Panc1 (cell line): Measurements from ENCODE around the gene GPHN. TPM values are rescaled to one million over a fixed set of nuclear protein-coding genes. Genes with fewer than 3 reads are reported as not detected.
"Not testable (repeated sequence)": the region's sequence is repeated elsewhere in the genome, so short reads cannot be mapped to it uniquely, and the experiment has no call there.

Experiments
- ATAC-seq: fragments of 200-7000 bp; cut with Tn5 transposase; 2 replicates; pipeline ENCODE4 v1.9.1; 2020; ENCODE audit warnings: mild to moderate bottlenecking, moderate library complexity
- BruUV-seq: library from RNA; stranded (reverse); fragments of 400-500 nt; replicated peaks from 2 replicates; lab custom pipeline; 2021; lab: Mats Ljungman, UMichigan
- CTCF ChIA-PET: fragments of 300-600 bp; sonication (Branson Sonifier 250); formaldehyde crosslinking; loops from one replicate; lab custom pipeline; 2022; ENCODE audit warnings: antibody characterized with exemption; lab: Charles Lee
- POLR2A ChIA-PET: fragments of 300-600 bp; sonication (Branson Sonifier 250); formaldehyde crosslinking; loops from one replicate; lab custom pipeline; 2022; ENCODE audit warnings: antibody characterized with exemption; lab: Charles Lee
- DNase-seq: peaks from one replicate; pipeline ENCODE4 v3.0.0-alpha.2; 2010; ENCODE audit warnings: low read depth, low spot score
- H3K27ac ChIP-seq: 2 replicates; pipeline ENCODE4 v1.5.1; 2011; ENCODE audit warnings: mild to moderate bottlenecking, low read length, inconsistent platforms
- H3K27me3 ChIP-seq: fragments of 200-500 bp; sonication (Bioruptor generic); 2 replicates; pipeline ENCODE4 v1.6.0; 2014; ENCODE audit warnings: low read length, inconsistent platforms; ENCODE audit not compliant: control insufficient read depth, insufficient read depth
- H3K36me3 ChIP-seq: fragments of 200-500 bp; sonication (Bioruptor generic); 2 replicates; pipeline ENCODE4 v1.5.1; 2014; ENCODE audit warnings: inconsistent platforms, mild to moderate bottlenecking, low read length, moderate library complexity; ENCODE audit not compliant: control insufficient read depth, insufficient read depth
- H3K4me1 ChIP-seq: 2 replicates; pipeline ENCODE4 v1.5.1; 2011; ENCODE audit warnings: inconsistent platforms, mild to moderate bottlenecking, low read length, moderate library complexity; ENCODE audit not compliant: control insufficient read depth, insufficient read depth
- H3K4me3 ChIP-seq, 2 experiments: 2 replicates each; pipeline ENCODE4 v1.5.1; 2011 to 2012; ENCODE audit warnings: low read depth in 2 of 2, low read length in 2 of 2, mild to moderate bottlenecking in 2 of 2, inconsistent platforms in 1 of 2, moderate library complexity in 1 of 2
- H3K9me3 ChIP-seq: fragments of 200-500 bp; sonication (Bioruptor generic); 2 replicates; pipeline ENCODE4 v1.5.1; 2014; ENCODE audit warnings: low read depth, mild to moderate bottlenecking, inconsistent platforms, low read length, moderate library complexity; ENCODE audit not compliant: control insufficient read depth, insufficient read depth
- POLR2AphosphoS5 ChIP-seq: IDR thresholded peaks from 2 replicates; pipeline ENCODE4 v1.6.1; 2012; ENCODE audit warnings: mild to moderate bottlenecking, low read depth, low read length, moderate library complexity
- SIN3A ChIP-seq: IDR thresholded peaks from 2 replicates; pipeline ENCODE4 v1.6.1; 2012; ENCODE audit warnings: low read depth, mild to moderate bottlenecking, low read length, moderate library complexity, borderline replicate concordance; ENCODE audit not compliant: insufficient read depth
- TCF7L2 ChIP-seq: IDR thresholded peaks from 2 replicates; pipeline ENCODE4 v1.6.1; 2011; ENCODE audit warnings: mild to moderate bottlenecking, low read depth, low read length, inconsistent platforms
- in situ Hi-C: cut with HindIII; loops from 2 replicates; pipeline ENCODE4 v1.10.0; 2016; ENCODE audit warnings: low sequenced_read_pairs, low pct_unique_long_range_greater_than_20kb
- intact Hi-C: fragments of 100-400 bp; cut with micrococcal nuclease; formaldehyde crosslinking; loops from one replicate; pipeline ENCODE4 v1.10.0; 2022; ENCODE audit not compliant: unreplicated experiment
- total RNA-seq: library from RNA; stranded (reverse); gene quantifications from one replicate; pipeline ENCODE4 v1.2.1, GENCODE V29; 2021; ENCODE audit not compliant: unreplicated experiment
- TF ChIP-seq, protein P1 (sequence below): fragments of 450-650 bp; IDR thresholded peaks from 2 replicates; pipeline ENCODE4 v1.5.1; 2017; ENCODE audit warnings: mild to moderate bottlenecking
- TF ChIP-seq, protein P2 (sequence below), 2 experiments: IDR thresholded peaks; 2 replicates each; pipeline ENCODE4 v1.6.1; 2011 to 2012; ENCODE audit warnings: low read depth in 2 of 2, control low read depth in 1 of 2, low read length in 1 of 2, mild to moderate bottlenecking in 1 of 2, moderate library complexity in 1 of 2; ENCODE audit not compliant: insufficient read depth in 1 of 2

The GPHN gene
- total RNA-seq, 1 experiment from 2014 or later: 26.6 TPM

DNA sequence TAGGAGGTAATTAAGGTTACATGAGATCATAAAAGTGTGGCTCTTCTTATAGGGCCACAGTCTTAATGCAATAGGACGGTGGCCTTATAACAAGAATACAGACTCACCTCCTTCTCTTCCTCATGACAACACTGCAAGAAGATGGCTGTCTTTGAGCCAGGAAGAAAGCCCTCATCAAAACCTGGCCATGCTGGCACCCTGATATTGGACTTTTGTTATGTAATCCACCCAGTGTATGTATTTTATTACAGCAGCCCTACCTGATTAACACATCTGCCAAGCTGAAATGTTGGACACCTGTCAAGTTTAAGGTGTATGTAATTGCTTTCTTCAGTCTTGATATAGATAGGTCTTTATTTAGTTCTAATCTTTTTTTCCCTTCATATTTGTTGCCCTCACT is 217.0 kb downstream of the GPHN start:
- ChIA-PET POLR2A (no interaction called here), CTCF (no interaction called here)
- in situ Hi-C loops (no loop called here), intact Hi-C loops (no loop called here)
- DNase-seq (no peak), ATAC-seq (no peak)
- no peak for TF ChIP-seq POLR2AphosphoS5
- TF ChIP-seq TCF7L2: no peak
- TF ChIP-seq, protein P1, sequence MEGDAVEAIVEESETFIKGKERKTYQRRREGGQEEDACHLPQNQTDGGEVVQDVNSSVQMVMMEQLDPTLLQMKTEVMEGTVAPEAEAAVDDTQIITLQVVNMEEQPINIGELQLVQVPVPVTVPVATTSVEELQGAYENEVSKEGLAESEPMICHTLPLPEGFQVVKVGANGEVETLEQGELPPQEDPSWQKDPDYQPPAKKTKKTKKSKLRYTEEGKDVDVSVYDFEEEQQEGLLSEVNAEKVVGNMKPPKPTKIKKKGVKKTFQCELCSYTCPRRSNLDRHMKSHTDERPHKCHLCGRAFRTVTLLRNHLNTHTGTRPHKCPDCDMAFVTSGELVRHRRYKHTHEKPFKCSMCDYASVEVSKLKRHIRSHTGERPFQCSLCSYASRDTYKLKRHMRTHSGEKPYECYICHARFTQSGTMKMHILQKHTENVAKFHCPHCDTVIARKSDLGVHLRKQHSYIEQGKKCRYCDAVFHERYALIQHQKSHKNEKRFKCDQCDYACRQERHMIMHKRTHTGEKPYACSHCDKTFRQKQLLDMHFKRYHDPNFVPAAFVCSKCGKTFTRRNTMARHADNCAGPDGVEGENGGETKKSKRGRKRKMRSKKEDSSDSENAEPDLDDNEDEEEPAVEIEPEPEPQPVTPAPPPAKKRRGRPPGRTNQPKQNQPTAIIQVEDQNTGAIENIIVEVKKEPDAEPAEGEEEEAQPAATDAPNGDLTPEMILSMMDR: no peak
- TF ChIP-seq SIN3A: no peak
- TF ChIP-seq, protein P2, sequence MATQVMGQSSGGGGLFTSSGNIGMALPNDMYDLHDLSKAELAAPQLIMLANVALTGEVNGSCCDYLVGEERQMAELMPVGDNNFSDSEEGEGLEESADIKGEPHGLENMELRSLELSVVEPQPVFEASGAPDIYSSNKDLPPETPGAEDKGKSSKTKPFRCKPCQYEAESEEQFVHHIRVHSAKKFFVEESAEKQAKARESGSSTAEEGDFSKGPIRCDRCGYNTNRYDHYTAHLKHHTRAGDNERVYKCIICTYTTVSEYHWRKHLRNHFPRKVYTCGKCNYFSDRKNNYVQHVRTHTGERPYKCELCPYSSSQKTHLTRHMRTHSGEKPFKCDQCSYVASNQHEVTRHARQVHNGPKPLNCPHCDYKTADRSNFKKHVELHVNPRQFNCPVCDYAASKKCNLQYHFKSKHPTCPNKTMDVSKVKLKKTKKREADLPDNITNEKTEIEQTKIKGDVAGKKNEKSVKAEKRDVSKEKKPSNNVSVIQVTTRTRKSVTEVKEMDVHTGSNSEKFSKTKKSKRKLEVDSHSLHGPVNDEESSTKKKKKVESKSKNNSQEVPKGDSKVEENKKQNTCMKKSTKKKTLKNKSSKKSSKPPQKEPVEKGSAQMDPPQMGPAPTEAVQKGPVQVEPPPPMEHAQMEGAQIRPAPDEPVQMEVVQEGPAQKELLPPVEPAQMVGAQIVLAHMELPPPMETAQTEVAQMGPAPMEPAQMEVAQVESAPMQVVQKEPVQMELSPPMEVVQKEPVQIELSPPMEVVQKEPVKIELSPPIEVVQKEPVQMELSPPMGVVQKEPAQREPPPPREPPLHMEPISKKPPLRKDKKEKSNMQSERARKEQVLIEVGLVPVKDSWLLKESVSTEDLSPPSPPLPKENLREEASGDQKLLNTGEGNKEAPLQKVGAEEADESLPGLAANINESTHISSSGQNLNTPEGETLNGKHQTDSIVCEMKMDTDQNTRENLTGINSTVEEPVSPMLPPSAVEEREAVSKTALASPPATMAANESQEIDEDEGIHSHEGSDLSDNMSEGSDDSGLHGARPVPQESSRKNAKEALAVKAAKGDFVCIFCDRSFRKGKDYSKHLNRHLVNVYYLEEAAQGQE (IDR thresholded peaks at IDR 0.05; ENCODE audit: insufficient read depth in 1 of 2, low read depth in 2 of 2, low read length in 1 of 2): no peak
- no peak overlapping the region for H3K4me3 ChIP-seq
- no peaks in the 10 kb centered on the region for H3K27me3 ChIP-seq
- no peaks in the 10 kb centered on the region; the same call in 1 of the 2 replicates for H3K36me3 ChIP-seq
- no TSS peak for BruUV-seq
- H3K4me1 ChIP-seq: no peaks in the 10 kb centered on the region
- H3K9me3 ChIP-seq: no peaks in the 10 kb centered on the region; the same call in 1 of the 2 replicates
- no peak overlapping the region for H3K27ac ChIP-seq

DNA sequence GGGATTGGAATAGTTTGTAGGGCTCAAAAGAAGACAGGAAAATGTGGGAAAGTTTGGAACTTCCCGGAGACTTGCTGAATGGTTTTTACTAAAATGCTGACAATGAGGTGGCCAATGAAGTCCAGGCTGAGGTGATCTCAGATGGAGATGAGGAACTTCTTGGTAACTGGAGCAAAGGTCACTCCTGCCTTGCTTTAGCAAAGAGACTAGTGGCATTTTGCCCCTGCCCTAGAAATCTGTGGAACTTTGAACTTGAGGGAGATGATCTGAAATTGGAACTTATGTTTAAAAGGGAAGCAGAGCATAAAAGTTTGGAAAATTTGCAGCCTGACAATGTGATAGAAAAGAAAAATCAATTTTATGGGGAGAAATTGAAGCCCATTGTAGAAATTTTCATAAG is 223.4 kb downstream of the GPHN start:
- ATAC-seq, POLR2A ChIA-PET, intact Hi-C loops, in situ Hi-C loops, BruUV-seq, DNase-seq, H3K9me3 ChIP-seq, H3K4me3 ChIP-seq, H3K4me1 ChIP-seq, H3K27ac ChIP-seq, H3K36me3 ChIP-seq, H3K27me3 ChIP-seq, CTCF ChIA-PET: not testable (repeated sequence)

DNA sequence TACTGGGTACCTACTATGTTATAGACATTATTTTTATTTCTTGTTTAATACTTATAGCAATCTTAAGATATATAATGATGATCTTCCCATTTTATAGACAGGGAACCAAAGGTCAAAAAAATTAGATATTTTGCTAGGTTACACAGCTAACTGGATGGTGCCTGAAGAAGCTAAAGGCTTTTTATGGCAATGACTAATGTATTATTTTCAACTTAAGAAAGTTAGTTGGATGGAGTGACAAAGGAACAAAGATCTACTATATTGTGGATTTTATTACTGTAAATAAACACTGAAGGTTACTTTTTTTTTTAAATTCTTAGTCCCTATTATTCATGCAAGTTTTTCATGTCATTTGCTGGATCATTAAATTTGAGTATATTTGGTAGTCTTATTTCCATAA is 227.9 kb downstream of the GPHN start:
- no TSS peak for BruUV-seq
- DNase-seq: no peak

More for the DNA sequence above, 227.9 kb downstream of the GPHN start:
- intact Hi-C loops (no loop called here), in situ Hi-C loops (no loop called here)
- ChIA-PET CTCF (no interaction called here), POLR2A (no interaction called here)
- ATAC-seq: no peak
- no peaks in the 10 kb centered on the region for H3K4me1 ChIP-seq
- no peaks in the 10 kb centered on the region for H3K36me3 ChIP-seq
- no peak overlapping the region for H3K4me3 ChIP-seq
- TF ChIP-seq POLR2AphosphoS5 (no peak), SIN3A (no peak), TCF7L2 (no peak)
- TF ChIP-seq, protein P2 (IDR thresholded peaks at IDR 0.05; ENCODE audit: insufficient read depth in 1 of 2, low read depth in 2 of 2, low read length in 1 of 2): no peak
- TF ChIP-seq, protein P1: no peak
- H3K27me3 ChIP-seq: no peaks in the 10 kb centered on the region
- H3K9me3 ChIP-seq: peaks cover 8% of the 10 kb centered on the region
- no peak overlapping the region for H3K27ac ChIP-seq
